ENCODE data around the gene ZFHX3. TPM values are rescaled to one million over a fixed set of nuclear protein-coding genes. Genes with fewer than 3 reads are reported as not detected.

The ZFHX3 gene
- total and polyA plus RNA-seq, 10 of the 15 experiments (the other 5 are each of a cell fraction or from before 2014, with no cell fraction given): 0.68 to 8.6 (median 2.0) TPM

DNA sequence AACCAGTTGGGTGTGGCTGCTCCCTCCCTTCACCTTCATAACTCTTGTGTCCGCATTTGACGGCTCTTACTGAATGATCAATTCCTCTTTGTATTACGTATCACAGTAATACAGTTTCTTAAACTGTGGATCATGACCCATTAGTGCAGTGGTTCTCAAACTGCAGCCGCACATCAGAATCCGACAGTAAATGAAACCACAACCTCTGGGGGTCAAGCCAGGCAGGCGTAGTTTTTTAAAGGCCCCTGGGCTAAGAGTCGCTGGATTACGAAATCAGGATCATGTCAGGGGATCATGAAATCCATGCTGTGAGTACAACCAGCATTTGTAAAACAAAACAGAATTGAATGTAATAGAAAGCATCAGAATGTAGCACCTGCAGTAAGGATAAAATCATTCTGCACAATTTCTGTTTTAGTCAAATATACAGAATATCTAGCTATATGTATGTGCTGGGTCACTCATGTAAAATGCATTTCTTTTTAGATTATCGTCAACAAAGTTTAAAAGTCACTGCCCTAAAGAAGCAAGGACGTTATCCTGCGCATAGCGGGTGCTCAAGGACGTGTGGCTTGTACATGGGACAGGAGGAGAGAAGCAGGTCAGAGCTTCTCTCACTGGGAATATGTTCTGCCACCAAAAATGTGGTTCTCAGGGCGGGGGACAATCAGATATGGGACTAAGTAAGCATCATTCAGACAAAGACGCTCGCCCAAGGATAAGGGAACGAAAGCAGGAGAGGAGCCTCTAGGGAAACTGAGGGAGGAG is 113.1 kb downstream of the ZFHX3 start:
- TF ChIP-seq TCF3 (IDR thresholded peaks at IDR 0.05; ENCODE audit: borderline replicate concordance, insufficient read depth, low read depth, low read length) (no peak), CREM (IDR thresholded peaks at IDR 0.05; ENCODE audit: low read depth) (no peak), CEBPB (IDR thresholded peaks at IDR 0.05; ENCODE audit: borderline replicate concordance in 1 of 2, low read depth in 2 of 2, low read length in 2 of 2) (no peak), JUND (IDR thresholded peaks at IDR 0.05; ENCODE audit: low read depth, low read length) (no peak), ASH2L (IDR thresholded peaks at IDR 0.05; ENCODE audit: borderline replicate concordance, low read depth) (no peak), ZNF217 (IDR thresholded peaks at IDR 0.05) (no peak), NFIC (IDR thresholded peaks at IDR 0.05; ENCODE audit: low read depth, low read length) (no peak)
- in situ Hi-C loops (cut with MboI) (no loop called here), intact Hi-C loops (cut with micrococcal nuclease; ENCODE audit: unreplicated experiment) (no loop called here)
- ATAC-seq: no peak
- ChIA-PET SMC1A (ENCODE audit: uncharacterized antibody, unreplicated experiment) (no interaction called here), RAD21 (ENCODE audit: unreplicated experiment) (no interaction called here), CTCF (no interaction called here), POLR2A (no interaction called here)
- Histone ChIP-seq H3K79me2 (ENCODE audit: control insufficient read depth, insufficient read depth, low read length) (no peaks in the 10 kb centered on the region), H3K9me3 (replicated peaks; ENCODE audit: control insufficient read depth, insufficient read depth, low read length) (no peaks in the 10 kb centered on the region), H3K4me1 (ENCODE audit: control insufficient read depth, insufficient read depth, low read length) (0 out of 2 replicates have a peak, but pooled peaks cover 2% of the 10 kb centered on the region), H3K36me3 (ENCODE audit: control insufficient read depth in 2 of 2, insufficient read depth in 2 of 2, low read length in 1 of 2) (no peaks in the 10 kb centered on the region), H3K4me2 (ENCODE audit: control insufficient read depth, insufficient read depth) (no peak overlapping the region), H4K20me1 (ENCODE audit: control insufficient read depth, insufficient read depth) (no peaks in the 10 kb centered on the region), H2AFZ (ENCODE audit: control insufficient read depth, low read depth, low read length) (no peak overlapping the region), H3K9ac (ENCODE audit: control insufficient read depth, insufficient read depth, low read length) (no peak overlapping the region), H3K27me3 (replicated peaks in 1 of 2; ENCODE audit: control insufficient read depth in 2 of 2, insufficient read depth in 2 of 2, low read length in 1 of 2) (no peaks in the 10 kb centered on the region), H3K4me3 (no peak overlapping the region), H3K27ac (ENCODE audit: control insufficient read depth, insufficient read depth) (no peak overlapping the region)
- no peak for FAIRE-seq
- DNase-seq (ENCODE audit: low read depth, low spot score): no peak
- 91% methylated on average over 17 of the region's 17 CpGs for WGBS (ENCODE audit: insufficient coverage, insufficient replicate concordance, low lambda C conversion rate, missing lambda C conversion rate)
- BruUV-seq (replicated peaks): no TSS peak
